ENCODE data around the gene CDCA8.

DNA sequence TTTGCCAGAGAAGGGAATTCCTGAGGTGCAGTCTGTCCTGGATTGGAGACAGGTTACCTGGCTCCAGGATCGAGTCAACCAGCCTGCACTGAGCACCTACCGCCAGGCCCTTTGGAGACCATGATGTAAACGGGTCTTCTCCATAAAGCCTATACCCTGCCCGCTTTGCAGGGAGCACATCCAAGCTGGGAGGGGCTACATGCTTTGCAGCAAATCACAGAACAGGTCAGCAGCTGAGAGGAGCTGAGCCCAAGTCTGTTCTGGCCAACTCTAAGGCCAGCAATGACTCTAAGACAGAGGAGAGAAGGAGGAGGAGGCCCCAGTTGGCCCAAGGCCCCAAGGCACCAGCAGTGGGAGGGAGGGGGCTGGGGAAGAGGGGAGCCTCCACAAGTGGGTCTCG, 42.1 kb upstream of the CDCA8 start:
- TF ChIP-seq MAZ (IDR thresholded peaks at IDR 0.05; ENCODE audit: borderline replicate concordance, low read depth, low read length) (no peak), CHD4 (IDR thresholded peaks at IDR 0.05; ENCODE audit: borderline replicate concordance) (no peak), CEBPB (IDR thresholded peaks at IDR 0.05) (no peak)
